ENCODE results near the gene PKP2. TPM values are rescaled to one million over a fixed set of nuclear protein-coding genes. Genes with fewer than 3 reads are reported as not detected.

Gene PKP2
- total RNA-seq, 1 experiment from 2014 or later = 18.4 TPM

DNA sequence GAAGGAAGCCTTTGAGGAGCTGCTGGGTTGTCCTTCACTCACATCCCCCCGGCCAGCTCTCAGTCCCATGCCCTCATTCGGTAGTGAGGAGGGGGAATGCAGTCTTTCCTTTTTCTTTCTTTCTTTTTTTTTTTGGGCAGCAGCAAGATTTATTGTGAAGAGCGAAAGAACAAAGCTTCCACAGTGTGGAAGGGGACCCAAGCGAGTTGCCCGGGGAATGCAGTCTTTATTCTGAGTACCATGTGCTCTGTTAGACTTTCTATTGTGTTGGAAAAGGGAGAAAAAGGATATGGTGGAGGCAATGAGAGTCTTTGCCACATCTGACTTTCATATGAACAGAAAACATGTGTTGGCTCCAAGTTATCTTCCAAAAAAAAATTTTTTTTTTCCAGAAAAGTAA is 111.0 kb downstream of the PKP2 start:
- WGBS (ENCODE audit: extremely low coverage, insufficient read length, low lambda C conversion rate) = no CpG with 5 or more reads among the region's 5 CpGs
- H3K9me3 Mint-ChIP-seq = peaks cover 3 to 4% of the 10 kb centered on the region in 2 experiments; a peak in 3 of 5 replicates
- no peak overlapping the region for H3K27ac ChIP-seq (ENCODE audit: insufficient read length, low read depth, low read length)
- H4K91ac ChIP-seq (ENCODE audit: insufficient read length, low read depth, low read length) = no peak overlapping the region
- H3K27ac Mint-ChIP-seq = no peak overlapping the region; a peak in 1 of 7 replicates
- H3K9me3 ChIP-seq (ENCODE audit: control insufficient read depth, low read depth, low read length) = no peaks in the 10 kb centered on the region
- DNase-seq = no peak
- H3K18ac ChIP-seq (ENCODE audit: insufficient read length, low read depth, low read length) = no peak overlapping the region
- H3K4me2 ChIP-seq (ENCODE audit: insufficient read depth, insufficient read length, low read length) = no peak overlapping the region
- no peak overlapping the region for H2AFZ ChIP-seq (ENCODE audit: low read length)
- no peak overlapping the region for H2BK20ac ChIP-seq (ENCODE audit: low read depth, low read length, poor library complexity, severe bottlenecking)
- H3K56ac ChIP-seq (ENCODE audit: insufficient read length, low read depth, low read length) = no peak overlapping the region
- H3K27me3 ChIP-seq (ENCODE audit: insufficient read depth, low read length) = no peaks in the 10 kb centered on the region
- H2BK120ac ChIP-seq (ENCODE audit: low read depth, low read length, poor library complexity, severe bottlenecking) = no peak overlapping the region
- H3K79me2 ChIP-seq (ENCODE audit: insufficient read depth, low read length) = no peaks in the 10 kb centered on the region
- no peak overlapping the region for H3K4ac ChIP-seq (ENCODE audit: low read depth, low read length)
- H4K5ac ChIP-seq (ENCODE audit: insufficient read length, low read depth, low read length) = no peak overlapping the region
- H2BK5ac ChIP-seq (ENCODE audit: insufficient read length, low read length) = no peak overlapping the region
- H3K4me1 ChIP-seq (ENCODE audit: insufficient read depth, low read length) = no peaks in the 10 kb centered on the region
- TF ChIP-seq, protein P1, sequence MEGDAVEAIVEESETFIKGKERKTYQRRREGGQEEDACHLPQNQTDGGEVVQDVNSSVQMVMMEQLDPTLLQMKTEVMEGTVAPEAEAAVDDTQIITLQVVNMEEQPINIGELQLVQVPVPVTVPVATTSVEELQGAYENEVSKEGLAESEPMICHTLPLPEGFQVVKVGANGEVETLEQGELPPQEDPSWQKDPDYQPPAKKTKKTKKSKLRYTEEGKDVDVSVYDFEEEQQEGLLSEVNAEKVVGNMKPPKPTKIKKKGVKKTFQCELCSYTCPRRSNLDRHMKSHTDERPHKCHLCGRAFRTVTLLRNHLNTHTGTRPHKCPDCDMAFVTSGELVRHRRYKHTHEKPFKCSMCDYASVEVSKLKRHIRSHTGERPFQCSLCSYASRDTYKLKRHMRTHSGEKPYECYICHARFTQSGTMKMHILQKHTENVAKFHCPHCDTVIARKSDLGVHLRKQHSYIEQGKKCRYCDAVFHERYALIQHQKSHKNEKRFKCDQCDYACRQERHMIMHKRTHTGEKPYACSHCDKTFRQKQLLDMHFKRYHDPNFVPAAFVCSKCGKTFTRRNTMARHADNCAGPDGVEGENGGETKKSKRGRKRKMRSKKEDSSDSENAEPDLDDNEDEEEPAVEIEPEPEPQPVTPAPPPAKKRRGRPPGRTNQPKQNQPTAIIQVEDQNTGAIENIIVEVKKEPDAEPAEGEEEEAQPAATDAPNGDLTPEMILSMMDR (conservative IDR thresholded peaks at IDR 0.05) = no peak
- peaks cover 0 to 7% (median 4%) of the 10 kb centered on the region in 3 experiments; a peak in 3 of 7 replicates for H3K36me3 Mint-ChIP-seq (ENCODE audit: insufficient read depth in 1 of 3, low read depth in 3 of 3)
- H3K4me3 Mint-ChIP-seq = no peak overlapping the region
- no peak overlapping the region for H4K8ac ChIP-seq (replicated peaks; ENCODE audit: insufficient read length, low read depth, low read length)
- no peaks in the 10 kb centered on the region for H4K20me1 ChIP-seq (ENCODE audit: control insufficient read depth, insufficient read depth, insufficient read length)
- H2AK5ac ChIP-seq (ENCODE audit: insufficient read length, low read length) = no peak overlapping the region
- H3K4me1 Mint-ChIP-seq = peaks cover 0 to 2% of the 10 kb centered on the region in 2 experiments; a peak in 1 of 4 replicates
- H3K9ac ChIP-seq (ENCODE audit: extremely low read depth, insufficient read length, low read length) = no peak overlapping the region
- H2BK15ac ChIP-seq (ENCODE audit: low read depth, low read length) = no peak overlapping the region
- H3K23me2 ChIP-seq (ENCODE audit: insufficient read length, low read depth, low read length, poor library complexity, severe bottlenecking) = no peaks in the 10 kb centered on the region
- H3K27me3 Mint-ChIP-seq (ENCODE audit: low read depth) = no peaks in the 10 kb centered on the region
- H3K79me1 ChIP-seq (ENCODE audit: insufficient read depth, low read depth, low read length, poor library complexity, severe bottlenecking) = no peaks in the 10 kb centered on the region
- no peak overlapping the region for H3T11ph ChIP-seq (ENCODE audit: low read length)
- H3K23ac ChIP-seq (ENCODE audit: insufficient read length, low read depth, low read length) = no peak overlapping the region
- no peak overlapping the region for H2BK12ac ChIP-seq (ENCODE audit: insufficient read length, low read depth, low read length)
- no peak overlapping the region for H3K14ac ChIP-seq (ENCODE audit: insufficient read depth, low read length)
